K562 (cell line): ENCODE measurements around the gene ERAL1. TPM values are rescaled to one million over a fixed set of nuclear protein-coding genes. Genes with fewer than 3 reads are reported as not detected.

Experiments used
- ASH1L ChIP-seq: fragments of 450-650 bp; IDR thresholded peaks from 2 replicates; pipeline ENCODE4 v1.6.1; 2018; ENCODE audit warnings: borderline replicate concordance, mild to moderate bottlenecking, low read depth; ENCODE audit not compliant: partially characterized antibody
- BDP1 ChIP-seq: IDR thresholded peaks from 3 replicates; pipeline ENCODE4 v1.6.1; 2011; ENCODE audit not compliant: insufficient read length, insufficient read depth
- BRD4 ChIP-seq: fragments of 200-600 bp; sonication (generic); IDR thresholded peaks from 2 replicates; pipeline ENCODE4 v1.6.1; 2017; ENCODE audit warnings: inconsistent platforms
- CEBPB ChIP-seq: fragments of 450-650 bp; IDR thresholded peaks from 2 replicates; pipeline ENCODE4 v1.6.1; 2016; ENCODE audit warnings: missing genetic modification characterization, missing compliant biosample characterization
- DIDO1 ChIP-seq: fragments of 450-650 bp; IDR thresholded peaks from 2 replicates; pipeline ENCODE4 v1.6.1; 2016; ENCODE audit warnings: low read depth, missing biosample characterization, missing genetic modification characterization
- KDM5B ChIP-seq: fragments of 200-600 bp; sonication (generic); IDR thresholded peaks from 2 replicates; pipeline ENCODE4 v1.6.1; 2012; ENCODE audit warnings: low read depth, mild to moderate bottlenecking, moderate library complexity, low read length, control low read depth, inconsistent platforms; ENCODE audit not compliant: insufficient replicate concordance
- KLF10 ChIP-seq: fragments of 250-450 bp; sonication (Bioruptor Pico); IDR thresholded peaks from 2 replicates; pipeline ENCODE4 v1.6.1; 2021; ENCODE audit warnings: matching md5 sums
- PHB2 ChIP-seq: fragments of 450-650 bp; IDR thresholded peaks from 2 replicates; pipeline ENCODE4 v1.6.1; 2017; ENCODE audit warnings: low read depth
- POLR3G ChIP-seq: IDR thresholded peaks from 2 replicates; pipeline ENCODE4 v1.6.1; 2011; ENCODE audit not compliant: insufficient read length, insufficient replicate concordance; ENCODE audit errors: extremely low read depth
- RFX1 ChIP-seq: fragments of 450-650 bp; IDR thresholded peaks from 2 replicates; pipeline ENCODE4 v1.6.1; 2016; ENCODE audit warnings: mild to moderate bottlenecking, moderate library complexity
- SMARCC2 ChIP-seq: fragments of 450-650 bp; IDR thresholded peaks from 2 replicates; pipeline ENCODE4 v1.6.1; 2017; ENCODE audit warnings: antibody characterized with exemption, moderate library complexity, mild to moderate bottlenecking, low read depth
- SNRNP70 ChIP-seq: fragments of 200-400 bp; formaldehyde crosslinking; optimal IDR thresholded peaks from 2 replicates; pipeline ENCODE3; 2017; ENCODE audit warnings: low read depth, low read length
- SP2 ChIP-seq: IDR thresholded peaks from 2 replicates; pipeline ENCODE4 v1.6.1; 2011; ENCODE audit warnings: mild to moderate bottlenecking, low read depth, low read length, moderate library complexity; ENCODE audit not compliant: poor library complexity, severe bottlenecking; ENCODE audit errors: extremely low read depth
- ZNF253 ChIP-seq: fragments of 250-450 bp; sonication (Bioruptor Pico); conservative IDR thresholded peaks from 2 replicates; pipeline ENCODE4 v1.6.1; 2021; ENCODE audit warnings: mild to moderate bottlenecking
- ZNF584 ChIP-seq: fragments of 200-800 bp; sonication (Bioruptor generic); IDR thresholded peaks from 2 replicates; pipeline ENCODE4 v1.6.1; 2016; ENCODE audit warnings: low read depth, mild to moderate bottlenecking, missing genetic modification characterization, missing compliant biosample characterization
- ZNF644 ChIP-seq: fragments of 200-800 bp; sonication (Bioruptor generic); IDR thresholded peaks from 2 replicates; pipeline ENCODE4 v1.6.1; 2016; ENCODE audit warnings: low read depth, missing genetic modification characterization, missing compliant biosample characterization
- ZNF668 ChIP-seq: fragments of 250-450 bp; sonication (Bioruptor Pico); IDR thresholded peaks from 2 replicates; pipeline ENCODE4 v1.8.0; 2022; ENCODE audit warnings: mild to moderate bottlenecking, inconsistent platforms
- ZNF707 ChIP-seq: fragments of 250-450 bp; sonication (Bioruptor Pico); conservative IDR thresholded peaks from 2 replicates; pipeline ENCODE4 v1.8.0; 2022; ENCODE audit warnings: inconsistent platforms, mild to moderate bottlenecking, moderate library complexity
- polyA plus RNA-seq, 8 experiments: library from polyadenylated mRNA; depleted of rRNA in 4 of 8; stranded (reverse) in 5 of 8; unstranded in 3 of 8; fragments of >200 nt; fragmentation: Nextera tagmentation in 2 of 8; fragmentation: Illumina TruSeq in 1 of 8; extraction: Ambion mirVana in 2 of 8; extraction: Trizol in 1 of 8; gene quantifications; 2 replicates each; pipeline versions ENCODE4 v1.2.1 to v1.2.3, GENCODE V29; 2011 to 2014; ENCODE audit warnings: inconsistent platforms in 1 of 8, missing spikeins in 1 of 8
- total RNA-seq, 7 experiments: library from RNA; depleted of rRNA in 6 of 7; stranded (reverse); fragments of >200 nt in 6 of 7; fragmentation: Illumina TruSeq in 2 of 7; extraction: Trizol in 2 of 7; gene quantifications; 2 replicates each; pipeline versions ENCODE4 v1.2.1 to v1.2.3, GENCODE V29; 2011 to 2021; ENCODE audit warnings: low replicate concordance in 1 of 7
- TF ChIP-seq, protein P1 (sequence below): fragments of 150-350 bp; conservative IDR thresholded peaks from 2 replicates; pipeline ENCODE4 v1.6.1; 2014; ENCODE audit warnings: low read length
- TF ChIP-seq, protein P2 (sequence below): sonication (generic); formaldehyde crosslinking; IDR thresholded peaks from 2 replicates; pipeline ENCODE4 v1.8.0; 2023; ENCODE audit warnings: mild to moderate bottlenecking, missing genetic modification reagents
- TF ChIP-seq, protein P3 (sequence below), 3 experiments: IDR thresholded peaks in 2 of 3; conservative IDR thresholded peaks in 1 of 3; 2 replicates each; pipeline ENCODE4 v1.5.1; 2011 to 2012; ENCODE audit warnings: low read length in 3 of 3, mild to moderate bottlenecking in 3 of 3, control low read depth in 2 of 3, improper control_type of control experiment in 1 of 3, inconsistent platforms in 1 of 3, low read depth in 1 of 3, mixed read lengths in 1 of 3, moderate library complexity in 1 of 3; ENCODE audit not compliant: insufficient read depth in 2 of 3
- TF ChIP-seq, protein P4 (sequence below): fragments of 450-650 bp; IDR thresholded peaks from 2 replicates; pipeline ENCODE4 v1.6.1; 2016; ENCODE audit warnings: antibody characterized with exemption

Gene ERAL1
- total and polyA plus RNA-seq, 9 of the 15 experiments (the other 6 are each of a cell fraction or from before 2014, with no cell fraction given), result 37.5 to 351 (median 106) TPM

DNA sequence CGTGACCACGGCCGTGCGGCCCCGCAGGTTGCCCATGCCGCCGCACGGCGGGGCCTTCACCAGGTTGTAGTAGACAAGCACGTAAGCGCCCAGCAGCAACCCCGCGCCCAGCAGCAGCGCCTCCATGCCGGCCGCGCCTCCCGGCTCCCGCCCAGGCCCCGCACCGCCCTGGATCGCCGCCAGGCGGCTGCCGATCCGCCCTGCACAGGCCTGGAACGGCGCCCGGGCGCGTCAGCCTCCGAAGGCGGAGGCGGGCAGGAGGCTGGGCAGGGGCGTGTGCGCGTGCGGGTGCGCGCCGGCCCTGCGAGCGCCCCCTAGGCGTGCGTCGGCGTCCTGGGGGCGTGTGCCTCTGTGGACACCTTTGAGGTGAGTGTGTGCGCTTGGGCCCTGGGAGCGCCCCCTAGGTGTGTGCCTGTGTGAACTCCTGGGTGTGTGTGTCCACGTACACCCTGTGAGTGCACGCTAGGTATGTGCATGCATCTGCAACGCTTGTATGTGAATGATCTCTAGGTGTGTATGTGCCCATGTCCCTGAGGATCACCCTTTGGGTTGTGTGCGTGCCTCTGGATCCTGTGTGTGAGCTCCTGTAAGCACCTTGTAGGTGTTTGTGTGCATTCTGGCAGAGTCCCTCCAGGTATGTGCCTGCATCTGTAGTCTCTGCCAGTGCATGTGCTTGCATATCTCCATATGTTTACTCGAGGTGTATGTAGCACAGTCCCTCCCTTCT, 48.2 kb downstream of the ERAL1 start, which contains the start of gene DHRS13 (continued):
- 0 out of 2 replicates have a peak, but pooled peaks have one; percentile 26 for TF ChIP-seq ZNF584 (CRISPR knock-in tag)
- no peak for TF ChIP-seq ZNF707 (CRISPR knock-in tag)
- no peak for TF ChIP-seq ZNF644 (tag)
- no peak for TF ChIP-seq SP2
- no peak for TF ChIP-seq BRD4
- no peak for TF ChIP-seq SNRNP70
- no peak for TF ChIP-seq DIDO1
- TF ChIP-seq, protein P1, sequence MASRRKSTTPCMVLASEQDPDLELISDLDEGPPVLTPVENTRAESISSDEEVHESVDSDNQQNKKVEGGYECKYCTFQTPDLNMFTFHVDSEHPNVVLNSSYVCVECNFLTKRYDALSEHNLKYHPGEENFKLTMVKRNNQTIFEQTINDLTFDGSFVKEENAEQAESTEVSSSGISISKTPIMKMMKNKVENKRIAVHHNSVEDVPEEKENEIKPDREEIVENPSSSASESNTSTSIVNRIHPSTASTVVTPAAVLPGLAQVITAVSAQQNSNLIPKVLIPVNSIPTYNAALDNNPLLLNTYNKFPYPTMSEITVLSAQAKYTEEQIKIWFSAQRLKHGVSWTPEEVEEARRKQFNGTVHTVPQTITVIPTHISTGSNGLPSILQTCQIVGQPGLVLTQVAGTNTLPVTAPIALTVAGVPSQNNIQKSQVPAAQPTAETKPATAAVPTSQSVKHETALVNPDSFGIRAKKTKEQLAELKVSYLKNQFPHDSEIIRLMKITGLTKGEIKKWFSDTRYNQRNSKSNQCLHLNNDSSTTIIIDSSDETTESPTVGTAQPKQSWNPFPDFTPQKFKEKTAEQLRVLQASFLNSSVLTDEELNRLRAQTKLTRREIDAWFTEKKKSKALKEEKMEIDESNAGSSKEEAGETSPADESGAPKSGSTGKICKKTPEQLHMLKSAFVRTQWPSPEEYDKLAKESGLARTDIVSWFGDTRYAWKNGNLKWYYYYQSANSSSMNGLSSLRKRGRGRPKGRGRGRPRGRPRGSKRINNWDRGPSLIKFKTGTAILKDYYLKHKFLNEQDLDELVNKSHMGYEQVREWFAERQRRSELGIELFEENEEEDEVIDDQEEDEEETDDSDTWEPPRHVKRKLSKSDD, result no peak
- TF ChIP-seq PHB2, result no peak; the same call in 1 of the 2 replicates
- no peak for TF ChIP-seq KLF10 (CRISPR knock-in tag)
- TF ChIP-seq, protein P2, sequence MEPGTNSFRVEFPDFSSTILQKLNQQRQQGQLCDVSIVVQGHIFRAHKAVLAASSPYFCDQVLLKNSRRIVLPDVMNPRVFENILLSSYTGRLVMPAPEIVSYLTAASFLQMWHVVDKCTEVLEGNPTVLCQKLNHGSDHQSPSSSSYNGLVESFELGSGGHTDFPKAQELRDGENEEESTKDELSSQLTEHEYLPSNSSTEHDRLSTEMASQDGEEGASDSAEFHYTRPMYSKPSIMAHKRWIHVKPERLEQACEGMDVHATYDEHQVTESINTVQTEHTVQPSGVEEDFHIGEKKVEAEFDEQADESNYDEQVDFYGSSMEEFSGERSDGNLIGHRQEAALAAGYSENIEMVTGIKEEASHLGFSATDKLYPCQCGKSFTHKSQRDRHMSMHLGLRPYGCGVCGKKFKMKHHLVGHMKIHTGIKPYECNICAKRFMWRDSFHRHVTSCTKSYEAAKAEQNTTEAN (CRISPR knock-in tag), result peak; percentile 91
- TF ChIP-seq CEBPB (tag), result no peak
- TF ChIP-seq, protein P3, sequence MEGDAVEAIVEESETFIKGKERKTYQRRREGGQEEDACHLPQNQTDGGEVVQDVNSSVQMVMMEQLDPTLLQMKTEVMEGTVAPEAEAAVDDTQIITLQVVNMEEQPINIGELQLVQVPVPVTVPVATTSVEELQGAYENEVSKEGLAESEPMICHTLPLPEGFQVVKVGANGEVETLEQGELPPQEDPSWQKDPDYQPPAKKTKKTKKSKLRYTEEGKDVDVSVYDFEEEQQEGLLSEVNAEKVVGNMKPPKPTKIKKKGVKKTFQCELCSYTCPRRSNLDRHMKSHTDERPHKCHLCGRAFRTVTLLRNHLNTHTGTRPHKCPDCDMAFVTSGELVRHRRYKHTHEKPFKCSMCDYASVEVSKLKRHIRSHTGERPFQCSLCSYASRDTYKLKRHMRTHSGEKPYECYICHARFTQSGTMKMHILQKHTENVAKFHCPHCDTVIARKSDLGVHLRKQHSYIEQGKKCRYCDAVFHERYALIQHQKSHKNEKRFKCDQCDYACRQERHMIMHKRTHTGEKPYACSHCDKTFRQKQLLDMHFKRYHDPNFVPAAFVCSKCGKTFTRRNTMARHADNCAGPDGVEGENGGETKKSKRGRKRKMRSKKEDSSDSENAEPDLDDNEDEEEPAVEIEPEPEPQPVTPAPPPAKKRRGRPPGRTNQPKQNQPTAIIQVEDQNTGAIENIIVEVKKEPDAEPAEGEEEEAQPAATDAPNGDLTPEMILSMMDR (IDR thresholded peaks at IDR 0.05 in 2 of 3, conservative IDR thresholded peaks at IDR 0.05 in 1 of 3; ENCODE audit: insufficient read depth in 2 of 3, low read depth in 1 of 3, low read length in 3 of 3), result peak; percentile 99
- TF ChIP-seq POLR3G, result no peak
- no peak for TF ChIP-seq ZNF253 (CRISPR knock-in tag)
- TF ChIP-seq BDP1, result no peak
- no peak for TF ChIP-seq ASH1L
- TF ChIP-seq ZNF668 (CRISPR knock-in tag), result no peak
- TF ChIP-seq RFX1, result no peak
- TF ChIP-seq, protein P4, sequence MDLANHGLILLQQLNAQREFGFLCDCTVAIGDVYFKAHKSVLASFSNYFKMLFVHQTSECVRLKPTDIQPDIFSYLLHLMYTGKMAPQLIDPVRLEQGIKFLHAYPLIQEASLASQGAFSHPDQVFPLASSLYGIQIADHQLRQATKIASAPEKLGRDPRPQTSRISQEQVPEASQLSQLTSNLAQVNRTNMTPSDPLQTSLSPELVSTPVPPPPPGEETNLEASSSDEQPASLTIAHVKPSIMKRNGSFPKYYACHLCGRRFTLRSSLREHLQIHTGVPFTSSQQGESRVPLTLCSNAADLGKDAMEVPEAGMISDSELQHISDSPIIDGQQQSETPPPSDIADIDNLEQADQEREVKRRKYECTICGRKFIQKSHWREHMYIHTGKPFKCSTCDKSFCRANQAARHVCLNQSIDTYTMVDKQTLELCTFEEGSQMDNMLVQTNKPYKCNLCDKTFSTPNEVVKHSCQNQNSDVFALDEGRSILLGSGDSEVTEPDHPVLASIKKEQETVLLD, result peak; percentile 69; the same call in 1 of the 2 replicates
- TF ChIP-seq KDM5B, result peak; percentile 49
- no peak for TF ChIP-seq SMARCC2
